GM19463 (cell line): Measurements from ENCODE around the gene GRIK3.
"Not testable (repeated sequence)": the region's sequence is repeated elsewhere in the genome, so short reads cannot be mapped to it uniquely, and the experiment has no call there.

Experiments
- ATAC-seq: cut with Tn5 transposase; IDR thresholded peaks from one replicate; pipeline ENCODE4 v1.9.1; 2021; ENCODE audit warnings: mild to moderate bottlenecking, moderate library complexity; ENCODE audit not compliant: unreplicated experiment

The GRIK3 gene

GRCh38 chr1:37034121-37035013, at the start of gene GRIK3:
TSS of gene GRIK3 (minus strand) at chr1:37034515. CDS start at chr1:37034108, 407 bp downstream.
- no peak for ATAC-seq

GRCh38 chr1:37084013-37084412, 49.7 kb upstream of the GRIK3 start:
- ATAC-seq = no peak

GRCh38 chr1:37083603-37084002, 49.3 kb upstream of the GRIK3 start:
- ATAC-seq = no peak

GRCh38 chr1:37080296-37080986, 46.1 kb upstream of the GRIK3 start:
- ATAC-seq = not testable (repeated sequence)

GRCh38 chr1:37078866-37079265, 44.6 kb upstream of the GRIK3 start:
- no peak for ATAC-seq

- ATAC-seq = no peak
Measured at GRCh38 chr1:37076168-37076567, 41.9 kb upstream of the GRIK3 start.

- ATAC-seq = no peak
Measured at GRCh38 chr1:37073854-37074379, 39.6 kb upstream of the GRIK3 start.

GRCh38 chr1:37073152-37073853, 39.0 kb upstream of the GRIK3 start:
- no peak for ATAC-seq

GRCh38 chr1:37071829-37072228, 37.5 kb upstream of the GRIK3 start:
- ATAC-seq = no peak

- ATAC-seq = no peak
Measured at GRCh38 chr1:37070126-37070525, 35.8 kb upstream of the GRIK3 start.

- ATAC-seq = no peak
Measured at GRCh38 chr1:37069406-37069805, 35.1 kb upstream of the GRIK3 start.

- no peak for ATAC-seq
Measured at GRCh38 chr1:37068897-37069296, 34.6 kb upstream of the GRIK3 start.

GRCh38 chr1:37068260-37068659, 33.9 kb upstream of the GRIK3 start:
- ATAC-seq = no peak

GRCh38 chr1:37064039-37064438, 29.7 kb upstream of the GRIK3 start:
- no peak for ATAC-seq

- ATAC-seq = no peak
Measured at GRCh38 chr1:37059346-37059745, 25.0 kb upstream of the GRIK3 start.

GRCh38 chr1:37058424-37058988, 24.2 kb upstream of the GRIK3 start:
- ATAC-seq = no peak

GRCh38 chr1:37056325-37056724, 22.0 kb upstream of the GRIK3 start:
- no peak for ATAC-seq

GRCh38 chr1:37055631-37056030, 21.3 kb upstream of the GRIK3 start:
- ATAC-seq = no peak

- ATAC-seq = no peak
Measured at GRCh38 chr1:37053173-37053572, 18.9 kb upstream of the GRIK3 start.

GRCh38 chr1:37052120-37052519, 17.8 kb upstream of the GRIK3 start:
- no peak for ATAC-seq

GRCh38 chr1:37051346-37051745, 17.0 kb upstream of the GRIK3 start:
- no peak for ATAC-seq
